Activated T-cell treated with anti-CD3 and anti-CD28 coated beads, Interleukin-2, amount 50 U/mL, for 24 hours (primary cell): ENCODE results near the gene SERINC5.
"Not testable (repeated sequence)": the region's sequence is repeated elsewhere in the genome, so short reads cannot be mapped to it uniquely, and the experiment has no call there.

Experiments used
- DNase-seq: peaks from one replicate; pipeline ENCODE4 v3.0.0-alpha.2; 2020
- H3K27ac Mint-ChIP-seq: 2 replicates; pipeline ENCODE4 v1.8.0; 2020; ENCODE audit warnings: mild to moderate bottlenecking, mixed read lengths
- H3K27me3 Mint-ChIP-seq: 2 replicates; pipeline ENCODE4 v1.8.0; 2020; ENCODE audit warnings: mixed read lengths
- H3K36me3 Mint-ChIP-seq: 2 replicates; pipeline ENCODE4 v1.8.0; 2020; ENCODE audit warnings: low read depth, mixed read lengths
- H3K4me1 Mint-ChIP-seq: 2 replicates; pipeline ENCODE4 v1.8.0; 2020; ENCODE audit warnings: low read depth, mixed read lengths
- H3K4me3 Mint-ChIP-seq: 2 replicates; pipeline ENCODE4 v1.8.0; 2020; ENCODE audit warnings: mild to moderate bottlenecking, moderate library complexity, mixed read lengths
- H3K9me3 Mint-ChIP-seq: 2 replicates; pipeline ENCODE4 v1.8.0; 2020; ENCODE audit warnings: mixed read lengths

The SERINC5 gene

GRCh38 chr5:80094236-80094738 is 161.6 kb downstream of the SERINC5 start:
- Mint-ChIP-seq H3K4me1 (peaks cover 18% of the 10 kb centered on the region), H3K36me3 (no peaks in the 10 kb centered on the region), H3K4me3 (no peak overlapping the region), H3K27ac (no peak overlapping the region), H3K9me3 (no peaks in the 10 kb centered on the region), H3K27me3 (no peaks in the 10 kb centered on the region)
- DNase-seq, result no peak

GRCh38 chr5:80093796-80094195 is 162.1 kb downstream of the SERINC5 start:
- no peaks in the 10 kb centered on the region for H3K9me3 Mint-ChIP-seq
- H3K36me3 Mint-ChIP-seq, result no peaks in the 10 kb centered on the region
- DNase-seq, result no peak
- no peaks in the 10 kb centered on the region for H3K27me3 Mint-ChIP-seq
- no peak overlapping the region for H3K27ac Mint-ChIP-seq
- peaks cover 18% of the 10 kb centered on the region for H3K4me1 Mint-ChIP-seq
- no peak overlapping the region for H3K4me3 Mint-ChIP-seq

- peak overlapping the region; percentile 18 for H3K4me3 Mint-ChIP-seq
- peaks cover 15% of the 10 kb centered on the region for H3K4me1 Mint-ChIP-seq
- H3K36me3 Mint-ChIP-seq, result no peaks in the 10 kb centered on the region
- no peaks in the 10 kb centered on the region for H3K9me3 Mint-ChIP-seq
- peak overlapping the region; percentile 76 for H3K27ac Mint-ChIP-seq
- DNase-seq, result no peak
- no peaks in the 10 kb centered on the region for H3K27me3 Mint-ChIP-seq
Measured at GRCh38 chr5:80092486-80093107, 163.3 kb downstream of the SERINC5 start.

DNA sequence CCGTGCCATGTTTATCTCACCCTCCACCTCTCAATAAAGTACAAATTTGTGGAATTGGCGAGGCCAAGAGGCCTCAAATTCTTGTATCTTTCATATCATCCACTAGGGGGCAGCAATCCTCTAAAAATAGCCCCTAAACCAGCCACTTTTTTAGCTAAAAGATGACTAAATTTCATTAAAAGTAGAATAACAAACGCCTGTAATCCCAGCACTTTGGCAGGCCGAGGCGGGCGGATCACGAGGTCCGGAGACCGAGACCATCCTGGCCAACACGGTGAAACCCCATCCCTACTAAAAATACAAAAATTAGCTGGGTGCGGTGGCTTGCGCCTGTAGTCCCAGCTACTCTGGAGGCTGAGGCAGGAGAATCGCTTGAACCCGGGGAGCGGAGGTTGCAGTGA is 164.1 kb downstream of the SERINC5 start:
- H3K4me1 Mint-ChIP-seq, result peaks cover 15% of the 10 kb centered on the region
- H3K36me3 Mint-ChIP-seq, H3K9me3 Mint-ChIP-seq, H3K4me3 Mint-ChIP-seq, H3K27me3 Mint-ChIP-seq: not testable (repeated sequence)
- peak; percentile 55 for DNase-seq
- peak overlapping the region; percentile 77 for H3K27ac Mint-ChIP-seq

DNA sequence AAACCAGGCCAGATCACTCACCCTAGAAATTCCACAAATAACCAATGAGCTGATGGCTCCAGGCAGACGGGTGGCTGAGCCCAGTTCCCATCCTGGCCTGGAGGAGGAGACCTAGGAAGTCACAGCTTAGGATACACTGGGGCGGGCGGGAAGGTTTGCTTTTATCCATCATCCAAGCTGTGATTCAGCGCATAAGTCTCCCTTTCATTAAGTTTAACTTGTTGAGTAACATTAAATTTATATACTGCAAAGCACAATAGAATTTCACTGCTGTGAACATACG is 165.0 kb downstream of the SERINC5 start:
- H3K4me1 Mint-ChIP-seq, result peaks cover 15% of the 10 kb centered on the region
- H3K27ac Mint-ChIP-seq, result no peak overlapping the region
- H3K9me3 Mint-ChIP-seq, result no peaks in the 10 kb centered on the region
- no peak for DNase-seq
- no peaks in the 10 kb centered on the region for H3K27me3 Mint-ChIP-seq
- no peak overlapping the region for H3K4me3 Mint-ChIP-seq
- no peaks in the 10 kb centered on the region for H3K36me3 Mint-ChIP-seq

GRCh38 chr5:80083101-80083890 is 172.6 kb downstream of the SERINC5 start:
- Mint-ChIP-seq H3K27ac (peak overlapping the region; percentile 88), H3K9me3 (no peaks in the 10 kb centered on the region), H3K4me3 (peak overlapping the region; percentile 47), H3K4me1 (peaks cover 13% of the 10 kb centered on the region), H3K27me3 (no peaks in the 10 kb centered on the region), H3K36me3 (no peaks in the 10 kb centered on the region)
- DNase-seq, result peak; percentile 69

- Mint-ChIP-seq H3K27ac (peak overlapping the region; percentile 88), H3K36me3 (no peaks in the 10 kb centered on the region), H3K4me1 (peaks cover 13% of the 10 kb centered on the region), H3K9me3 (no peaks in the 10 kb centered on the region), H3K27me3 (no peaks in the 10 kb centered on the region), H3K4me3 (peak overlapping the region; percentile 47)
- peak; percentile 82 for DNase-seq
Measured at GRCh38 chr5:80082731-80083100, 173.1 kb downstream of the SERINC5 start.

GRCh38 chr5:80082281-80082680 is 173.6 kb downstream of the SERINC5 start:
- DNase-seq, result no peak
- Mint-ChIP-seq H3K4me3 (no peak overlapping the region), H3K4me1 (peaks cover 13% of the 10 kb centered on the region), H3K9me3 (no peaks in the 10 kb centered on the region), H3K36me3 (no peaks in the 10 kb centered on the region), H3K27me3 (no peaks in the 10 kb centered on the region), H3K27ac (no peak overlapping the region)

DNA sequence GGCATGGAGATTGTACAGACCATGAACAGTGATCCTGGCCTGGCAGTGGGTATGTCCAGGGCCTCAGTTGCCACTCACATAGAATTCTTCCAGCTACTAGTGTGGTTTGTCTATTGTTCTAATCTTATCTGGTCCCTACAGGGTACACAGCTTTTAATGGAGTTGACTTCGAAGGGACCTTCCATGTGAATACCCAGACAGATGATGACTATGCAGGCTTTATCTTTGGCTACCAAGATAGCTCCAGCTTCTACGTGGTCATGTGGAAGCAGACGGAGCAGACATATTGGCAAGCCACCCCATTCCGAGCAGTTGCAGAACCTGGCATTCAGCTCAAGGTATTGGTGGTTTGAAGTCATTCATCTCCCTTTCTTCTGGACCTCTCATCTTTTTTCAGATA is 176.9 kb downstream of the SERINC5 start:
- Mint-ChIP-seq H3K4me3 (no peak overlapping the region), H3K9me3 (no peaks in the 10 kb centered on the region), H3K36me3 (no peaks in the 10 kb centered on the region), H3K27me3 (no peaks in the 10 kb centered on the region), H3K4me1 (peaks cover 13% of the 10 kb centered on the region), H3K27ac (no peak overlapping the region)
- DNase-seq, result no peak

DNA sequence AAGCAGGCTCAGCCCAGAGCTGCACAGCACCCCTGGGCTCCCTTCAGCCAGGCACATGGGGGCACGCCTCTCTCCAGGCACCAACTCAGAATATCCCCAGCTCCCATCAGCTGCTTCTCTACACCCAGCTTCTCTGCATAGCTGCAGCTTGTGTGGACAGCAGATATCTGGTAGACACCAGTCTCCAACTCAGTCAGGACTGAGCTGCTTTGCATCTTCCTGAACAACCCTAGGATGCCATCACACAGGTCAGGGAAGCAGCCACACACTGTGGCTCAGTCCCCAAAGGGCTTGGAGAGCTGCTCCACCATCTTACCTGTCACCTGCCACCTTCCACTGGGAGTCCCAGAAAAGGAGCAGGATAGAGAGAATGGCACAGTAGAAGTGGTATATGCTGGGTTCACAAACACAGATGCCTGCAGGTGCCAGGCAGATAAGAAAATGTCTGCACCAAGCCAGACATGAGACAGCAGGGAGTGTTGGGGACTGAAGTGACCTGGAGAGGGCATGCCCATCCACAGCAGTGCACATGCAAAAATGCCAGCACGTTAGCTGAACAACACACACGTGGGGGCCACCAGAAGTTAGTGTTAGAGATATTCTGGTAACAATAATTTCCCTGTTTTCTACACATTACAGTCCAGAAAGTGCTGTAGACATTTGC is 178.7 kb downstream of the SERINC5 start:
- no peak overlapping the region for H3K27ac Mint-ChIP-seq

DNA sequence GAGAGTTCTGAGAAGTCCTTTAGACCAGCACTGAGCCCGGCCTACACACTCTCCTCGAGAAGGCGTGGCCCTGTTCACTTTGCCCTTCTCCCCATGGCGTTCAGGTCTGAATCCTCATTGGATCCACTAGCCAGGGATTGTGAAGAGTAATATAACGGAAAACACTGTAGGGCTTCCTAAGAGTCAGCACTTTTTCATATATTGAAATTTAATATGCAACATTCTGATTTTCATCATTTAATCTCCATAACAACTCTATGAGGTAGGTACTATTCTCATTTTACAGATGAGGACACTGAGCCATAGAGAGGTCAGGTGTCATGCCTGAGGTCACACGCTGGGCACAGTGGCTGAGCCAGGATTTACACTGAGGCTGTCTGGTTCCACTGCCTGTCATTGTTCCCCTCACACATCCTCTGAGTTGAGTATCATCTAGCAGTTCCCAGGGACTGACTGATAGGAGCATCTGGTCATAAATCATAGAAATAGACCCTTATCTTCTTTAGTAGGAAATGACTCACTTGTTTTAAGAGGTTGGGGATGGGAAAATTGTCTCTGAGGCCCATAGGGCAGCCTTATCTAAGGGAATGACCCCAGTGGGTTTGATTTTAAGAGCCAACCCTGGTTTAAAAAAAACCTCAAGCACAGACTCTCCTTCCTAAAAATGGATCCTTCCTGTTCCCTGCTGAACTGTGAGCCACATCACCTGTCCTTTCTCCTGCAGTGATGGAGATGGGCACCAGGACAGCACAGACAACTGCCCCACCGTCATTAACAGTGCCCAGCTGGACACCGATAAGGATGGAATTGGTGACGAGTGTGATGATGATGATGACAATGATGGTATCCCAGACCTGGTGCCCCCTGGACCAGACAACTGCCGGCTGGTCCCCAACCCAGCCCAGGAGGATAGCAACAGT is 179.5 kb downstream of the SERINC5 start:
- Mint-ChIP-seq H3K4me1 (no peaks in the 10 kb centered on the region), H3K9me3 (no peaks in the 10 kb centered on the region), H3K36me3 (no peaks in the 10 kb centered on the region), H3K4me3 (no peak overlapping the region), H3K27ac (no peak overlapping the region), H3K27me3 (no peaks in the 10 kb centered on the region)
- DNase-seq, result no peak

More for the DNA sequence above, 178.7 kb downstream of the SERINC5 start:
- Mint-ChIP-seq H3K36me3 (no peaks in the 10 kb centered on the region), H3K9me3 (no peaks in the 10 kb centered on the region), H3K27me3 (no peaks in the 10 kb centered on the region), H3K4me1 (no peaks in the 10 kb centered on the region), H3K4me3 (no peak overlapping the region)
- no peak for DNase-seq

DNA sequence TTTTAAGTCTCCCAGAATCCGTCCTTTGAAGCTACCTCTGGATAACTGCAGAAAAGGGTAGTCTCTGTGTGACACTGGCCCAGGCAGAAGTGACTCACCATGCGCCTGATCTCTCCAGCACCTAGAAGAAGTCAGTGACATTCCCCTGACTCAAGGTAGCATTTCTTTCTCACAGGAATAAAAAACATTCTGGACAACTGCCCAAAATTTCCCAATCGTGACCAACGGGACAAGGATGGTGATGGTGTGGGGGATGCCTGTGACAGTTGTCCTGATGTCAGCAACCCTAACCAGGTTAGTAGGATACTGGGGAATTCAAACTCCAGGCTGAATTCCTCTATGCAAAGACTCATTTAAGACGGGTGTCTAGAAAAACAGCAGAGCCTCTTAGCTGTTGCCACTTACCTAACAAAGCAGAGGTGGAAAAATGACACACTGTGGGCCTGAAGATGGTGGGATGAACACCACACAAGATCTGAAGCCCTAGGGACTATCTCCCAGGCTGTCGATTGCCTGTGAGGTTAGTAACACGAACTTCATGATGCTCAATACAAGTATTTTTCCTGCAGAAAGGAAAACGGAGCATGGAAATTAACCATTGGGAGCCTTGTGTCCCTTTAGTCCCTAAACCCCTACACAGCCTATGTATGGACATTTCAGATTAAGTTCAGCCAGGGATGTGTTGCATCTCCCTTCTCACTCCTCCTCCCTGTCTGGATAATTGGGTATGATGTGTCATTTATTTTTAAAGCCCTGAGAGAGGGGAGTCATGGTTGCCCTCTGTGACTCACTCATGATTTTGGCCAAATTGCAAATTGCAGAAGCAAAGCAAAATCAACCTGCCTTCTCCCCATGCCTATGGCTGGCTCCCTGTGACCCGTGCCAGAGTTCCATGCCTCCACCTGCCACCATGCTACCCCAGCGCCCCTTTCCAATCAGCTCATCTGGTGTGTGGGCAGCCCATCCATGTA is 183.5 kb downstream of the SERINC5 start:
- Mint-ChIP-seq H3K36me3 (no peaks in the 10 kb centered on the region), H3K27ac (no peak overlapping the region), H3K4me3 (no peak overlapping the region), H3K27me3 (no peaks in the 10 kb centered on the region), H3K9me3 (no peaks in the 10 kb centered on the region), H3K4me1 (no peaks in the 10 kb centered on the region)
- no peak for DNase-seq

GRCh38 chr5:80071510-80072021 is 184.3 kb downstream of the SERINC5 start:
- H3K9me3 Mint-ChIP-seq, result no peaks in the 10 kb centered on the region
- H3K4me1 Mint-ChIP-seq, result no peaks in the 10 kb centered on the region
- no peak for DNase-seq
- H3K27me3 Mint-ChIP-seq, result no peaks in the 10 kb centered on the region
- H3K36me3 Mint-ChIP-seq, result no peaks in the 10 kb centered on the region
- H3K27ac Mint-ChIP-seq, result no peak overlapping the region
- H3K4me3 Mint-ChIP-seq, result no peak overlapping the region
